NK-92 (cell line): ENCODE measurements around the gene KLF6.

Experiments used
- DNase-seq: peaks from one replicate; lab custom pipeline; 2025; ENCODE audit not compliant: unreplicated experiment; lab: John Stamatoyannopoulos, UW

Gene KLF6

DNA sequence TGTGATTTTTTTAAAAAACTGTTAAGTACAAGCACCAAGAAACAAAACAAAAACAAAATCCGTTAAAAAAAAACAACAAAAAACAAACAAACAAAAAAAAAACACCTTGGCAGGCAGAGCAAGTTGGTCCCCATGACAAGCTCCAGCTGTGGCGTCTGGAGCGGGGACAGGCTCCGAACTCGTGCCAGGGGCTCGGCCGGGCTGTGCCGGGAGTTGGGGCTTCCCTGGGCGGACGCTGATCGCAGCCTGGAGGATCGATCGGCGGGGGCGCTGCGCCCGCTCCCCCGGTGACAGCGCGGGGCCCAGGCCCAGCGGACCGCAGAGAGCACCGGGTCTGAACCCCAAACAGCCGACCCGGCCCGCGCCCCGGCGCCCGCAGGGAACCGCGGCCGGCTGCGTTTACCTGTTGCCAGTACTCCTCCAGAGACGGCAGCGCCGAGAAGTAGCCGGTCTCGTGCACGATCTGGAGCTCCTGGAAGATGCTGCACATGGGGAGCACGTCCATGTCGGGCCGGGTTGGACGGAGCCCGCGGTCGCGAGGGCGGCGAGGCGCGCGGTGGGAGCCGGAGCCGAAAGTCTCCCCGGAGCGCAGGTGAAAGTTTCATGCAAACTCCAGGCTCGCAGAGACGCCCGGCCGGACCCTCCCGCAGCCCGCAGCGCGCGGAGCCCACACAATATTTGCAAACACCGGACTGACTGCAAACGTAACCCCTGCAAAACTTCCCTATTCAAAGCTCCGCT, at the start of gene KLF6:
KLF6 (minus strand) TSS at position 700 of the 741 bp plus-strand sequence; CDS start at position 505, 195 bp downstream.
- no peak for DNase-seq

DNA sequence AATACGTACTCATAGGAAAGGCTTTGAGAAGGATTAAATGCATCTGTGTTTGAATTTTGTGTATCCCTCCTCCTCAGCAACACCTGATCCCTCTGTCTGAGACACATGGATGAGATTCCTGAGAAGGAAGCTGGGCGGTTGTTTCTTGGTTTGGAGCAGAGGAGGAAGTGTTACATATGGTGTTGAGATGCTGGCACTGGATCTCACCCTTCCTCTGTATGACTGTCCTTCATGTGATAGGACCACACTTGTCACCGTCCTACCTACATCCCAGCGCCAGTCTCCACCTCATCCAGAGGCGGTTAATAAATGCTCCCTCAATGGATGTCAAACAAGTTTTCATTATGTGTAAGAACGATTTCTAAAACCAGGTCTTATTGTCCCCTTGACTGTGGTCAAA, 49.4 kb upstream of the KLF6 start:
- no peak for DNase-seq

DNA sequence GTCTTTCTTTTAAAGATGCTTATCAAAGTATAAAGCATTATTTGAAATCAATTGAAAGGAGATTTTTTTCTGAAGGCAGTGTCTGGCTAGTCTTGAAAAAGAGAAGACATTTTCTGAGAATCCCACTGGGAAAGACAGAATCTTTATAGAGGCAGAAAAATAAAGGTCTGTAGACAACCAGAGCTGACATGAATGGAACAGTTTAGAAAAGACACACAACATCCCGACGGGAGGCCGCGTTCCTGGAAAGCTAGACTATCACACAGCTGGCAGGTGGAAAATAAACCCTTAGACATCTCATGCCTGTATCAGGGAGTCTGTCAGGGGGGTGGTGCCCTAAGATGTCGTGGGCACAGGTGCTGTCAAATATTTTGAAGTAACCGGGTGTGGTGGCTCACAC, 48.0 kb upstream of the KLF6 start:
- no peak for DNase-seq

DNA sequence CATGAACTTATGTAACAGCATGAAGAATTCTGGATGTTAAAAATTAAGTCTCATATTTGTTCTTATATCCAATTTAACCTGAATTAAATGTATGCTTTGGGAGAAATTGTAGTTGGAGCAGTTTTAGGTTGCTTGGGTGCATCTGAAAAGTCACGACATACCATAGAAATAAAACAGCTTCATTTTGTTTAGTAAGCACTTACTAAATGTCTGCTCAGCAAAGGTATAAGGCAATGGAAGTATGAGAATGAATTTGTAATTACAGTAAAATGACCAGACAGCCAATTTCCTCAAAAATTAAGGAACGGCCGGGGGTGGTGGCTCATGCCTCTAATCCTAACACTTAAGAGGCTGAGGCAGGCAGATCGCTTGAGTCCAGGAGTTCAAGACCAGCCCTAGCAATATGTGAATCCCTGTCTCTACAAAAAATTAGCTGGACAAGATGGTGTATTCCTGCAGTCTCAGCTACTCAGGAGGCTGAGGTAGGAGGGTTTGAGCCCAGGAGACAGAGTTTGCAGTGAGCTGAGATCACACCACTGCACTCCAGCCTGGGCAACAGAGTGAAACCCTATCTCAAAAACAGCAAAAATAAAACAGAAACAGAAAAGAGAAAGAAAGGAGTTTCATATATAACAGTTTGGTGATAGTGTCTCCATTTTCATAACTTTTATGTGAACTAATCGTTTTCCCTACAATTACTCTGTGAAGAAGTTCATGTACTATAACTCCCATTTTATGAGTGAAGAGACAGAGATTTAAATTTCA, 47.2 kb upstream of the KLF6 start:
- DNase-seq: no peak

- no peak for DNase-seq
Observed at GRCh38 chr10:3831608-3832007, 46.6 kb upstream of the KLF6 start.

DNA sequence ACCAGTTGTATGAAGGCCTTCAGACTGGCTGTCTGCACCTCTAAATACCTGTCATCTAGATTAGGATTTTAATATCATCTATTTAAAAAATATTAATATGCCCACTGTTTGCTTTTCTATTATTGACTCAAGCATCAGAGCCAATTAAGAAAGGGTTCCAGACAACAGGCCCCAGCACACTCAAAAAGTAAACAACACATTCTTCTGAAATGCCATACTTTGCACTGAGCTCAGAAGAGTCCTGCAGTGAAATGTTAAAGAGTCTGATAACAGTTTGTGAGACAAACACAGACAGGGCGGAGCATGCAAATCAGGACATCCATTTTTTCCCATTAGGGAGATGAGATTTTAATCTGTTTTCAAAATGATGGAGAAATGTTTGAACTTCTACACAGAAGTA, 45.9 kb upstream of the KLF6 start:
- DNase-seq: no peak

GRCh38 chr10:3829156-3830050, 44.4 kb upstream of the KLF6 start:
- no peak for DNase-seq

DNA sequence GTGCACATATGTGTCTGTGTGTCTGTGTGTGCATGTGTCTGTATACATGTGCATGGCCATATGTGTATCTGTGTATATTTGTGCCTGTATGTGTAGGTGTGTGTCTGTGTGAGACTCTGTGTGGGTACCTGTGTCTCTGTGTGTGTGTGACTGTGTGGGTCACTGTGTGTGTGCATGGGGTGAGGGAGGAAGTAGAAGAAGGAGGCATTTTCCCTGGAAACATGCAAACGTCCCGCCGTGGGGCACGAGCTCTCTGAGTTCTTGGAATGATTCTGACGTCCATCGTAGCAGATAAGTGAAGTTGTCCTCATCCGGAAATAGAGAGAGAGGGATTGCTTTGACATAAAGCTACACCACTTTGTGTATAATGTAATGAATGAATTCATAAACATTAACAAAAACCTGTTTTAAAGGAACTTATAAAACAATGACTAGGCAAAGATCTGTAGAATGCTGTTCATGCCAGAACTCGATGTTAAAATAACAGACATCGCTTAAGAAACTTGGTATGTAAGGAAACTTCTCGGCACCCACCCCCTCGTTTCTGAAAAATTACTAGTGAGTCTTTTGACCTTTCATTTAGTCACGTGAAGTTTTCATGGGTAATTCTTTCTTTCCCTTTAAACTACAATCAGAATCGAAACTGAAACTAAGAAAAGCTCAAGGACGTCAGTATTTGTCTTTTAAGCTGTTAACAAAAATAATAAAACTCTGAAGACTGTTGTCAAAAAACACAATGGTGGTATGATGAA, 43.6 kb upstream of the KLF6 start:
- DNase-seq: no peak

DNA sequence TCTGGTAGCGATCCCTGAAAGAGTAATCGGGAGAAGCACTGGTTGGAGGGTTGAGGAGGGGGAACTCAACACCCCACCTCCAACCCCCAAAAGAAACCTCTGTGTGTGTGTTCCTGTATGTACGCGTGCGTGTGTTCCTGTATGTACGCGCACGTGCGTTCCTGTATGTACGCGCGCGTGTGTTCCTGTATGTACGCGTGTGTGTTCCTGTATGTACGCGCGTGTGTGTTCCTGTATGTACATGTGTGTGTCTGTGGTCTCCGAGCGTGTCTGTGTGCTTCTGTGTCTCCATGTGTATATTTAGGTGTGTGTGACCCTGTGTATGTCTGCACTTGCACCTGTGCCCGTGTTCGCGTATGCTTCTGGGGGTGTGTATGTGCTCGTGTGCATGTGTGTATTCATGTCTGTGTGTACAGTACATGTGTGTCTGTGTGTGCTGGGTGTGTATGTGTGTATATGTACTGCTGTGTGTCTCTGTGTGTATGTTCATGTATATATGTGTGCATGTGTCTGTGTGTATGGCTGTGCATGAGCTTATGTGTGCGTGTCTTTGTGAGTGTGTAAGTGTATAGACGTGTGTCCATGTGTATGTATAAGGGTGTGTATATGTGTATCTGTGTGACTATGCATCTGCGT, 42.9 kb upstream of the KLF6 start:
- no peak for DNase-seq

GRCh38 chr10:3827266-3827665, 42.3 kb upstream of the KLF6 start:
- DNase-seq: no peak

GRCh38 chr10:3825862-3826351, 40.9 kb upstream of the KLF6 start:
- no peak for DNase-seq

- DNase-seq: no peak
Observed at GRCh38 chr10:3825244-3825643, 40.2 kb upstream of the KLF6 start.

DNA sequence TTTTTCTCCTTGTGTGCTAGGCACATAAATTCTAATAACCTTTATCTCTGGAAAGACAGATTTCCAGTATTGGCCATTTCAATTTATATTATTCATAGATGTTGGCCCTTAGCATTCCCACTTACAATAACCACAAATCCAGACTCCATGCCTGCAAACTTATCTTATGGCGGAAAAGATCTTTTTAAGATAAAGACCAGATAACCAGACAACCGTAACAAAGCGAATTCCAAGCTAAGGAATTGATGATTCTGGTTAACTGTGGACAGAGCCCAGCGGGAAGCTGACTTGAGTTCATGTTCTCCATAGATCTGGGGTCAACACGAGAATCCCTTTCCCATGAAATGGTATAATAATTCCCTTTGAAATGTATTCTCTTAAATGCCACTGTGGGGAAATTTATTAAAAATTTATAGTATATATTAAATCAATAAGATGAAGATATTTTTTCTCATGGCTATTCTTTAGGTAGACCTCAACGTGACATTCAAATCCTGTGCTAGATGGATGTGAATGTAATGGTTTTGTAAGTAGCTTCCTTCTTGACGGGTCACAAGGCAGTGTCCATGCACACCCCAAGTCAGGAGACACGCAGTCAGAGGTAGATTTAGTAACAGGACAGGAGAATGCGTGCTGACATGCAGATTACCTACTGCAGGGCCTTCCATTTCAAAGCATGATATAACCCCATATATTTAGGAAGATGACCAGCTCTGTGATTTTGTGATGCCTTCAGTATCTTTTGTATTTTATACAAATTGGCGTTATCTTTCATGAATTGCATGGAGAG, 37.7 kb upstream of the KLF6 start:
- no peak for DNase-seq

GRCh38 chr10:3820255-3820654, 35.2 kb upstream of the KLF6 start:
- no peak for DNase-seq

DNA sequence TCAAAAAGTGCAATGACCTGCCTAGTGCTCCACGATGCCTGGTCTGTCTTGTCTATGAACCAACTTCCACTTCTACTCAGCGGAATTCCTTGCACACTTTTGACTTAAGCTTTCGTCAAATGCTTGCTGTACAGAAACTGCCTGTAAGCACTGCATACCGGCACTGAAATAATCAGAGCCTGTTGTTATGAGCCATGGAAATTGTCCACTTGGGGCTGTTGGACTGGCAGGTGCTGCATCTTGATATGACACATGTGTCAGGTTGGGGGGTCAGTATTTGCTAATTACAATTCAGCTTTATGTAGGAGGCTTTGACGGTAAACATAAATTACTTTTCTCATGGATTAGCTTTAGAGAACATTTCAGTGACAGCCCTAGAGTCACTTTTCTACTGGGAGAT, 32.0 kb upstream of the KLF6 start:
- no peak for DNase-seq

- DNase-seq: no peak
Observed at GRCh38 chr10:3814838-3815220, 29.8 kb upstream of the KLF6 start.

DNA sequence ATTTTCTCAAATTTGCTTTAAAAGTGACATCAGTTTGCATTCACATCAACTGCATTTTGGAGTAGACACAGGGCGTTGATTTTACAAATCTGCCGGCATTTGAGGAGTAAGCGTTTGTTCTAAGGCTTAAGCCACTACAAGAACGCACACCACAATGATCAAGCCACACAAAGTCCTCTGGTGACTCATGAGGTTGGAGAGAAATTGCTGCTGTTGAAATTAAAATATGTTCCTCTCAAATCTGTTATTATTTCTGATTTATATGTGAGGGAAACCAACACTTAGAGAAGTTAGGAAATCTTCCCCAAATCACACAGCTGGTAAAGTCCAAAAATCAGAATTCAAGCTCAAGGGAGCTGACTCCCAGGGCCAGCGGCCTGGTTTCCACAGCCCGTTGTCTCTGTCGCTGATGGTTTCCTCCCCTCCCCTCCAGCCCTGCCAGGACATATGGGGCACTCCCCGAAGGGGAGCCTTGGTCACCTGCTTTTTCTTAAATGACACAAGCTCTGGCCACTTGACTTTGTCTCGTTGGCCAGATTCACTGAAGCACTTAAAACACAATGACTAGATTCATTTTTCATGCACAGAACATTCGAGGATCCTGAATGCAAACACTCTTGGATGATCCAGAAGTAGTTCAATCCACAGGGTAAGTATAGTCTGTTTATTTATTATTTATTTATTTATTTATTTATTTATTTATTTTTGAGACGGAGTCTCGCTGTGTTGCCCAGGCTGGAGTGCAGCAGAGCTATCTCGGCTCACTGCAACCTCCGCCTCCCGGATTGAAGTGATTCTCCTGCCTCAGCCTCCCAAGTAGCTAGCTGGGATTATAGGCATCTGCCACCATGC, 29.2 kb upstream of the KLF6 start:
- DNase-seq: no peak

DNA sequence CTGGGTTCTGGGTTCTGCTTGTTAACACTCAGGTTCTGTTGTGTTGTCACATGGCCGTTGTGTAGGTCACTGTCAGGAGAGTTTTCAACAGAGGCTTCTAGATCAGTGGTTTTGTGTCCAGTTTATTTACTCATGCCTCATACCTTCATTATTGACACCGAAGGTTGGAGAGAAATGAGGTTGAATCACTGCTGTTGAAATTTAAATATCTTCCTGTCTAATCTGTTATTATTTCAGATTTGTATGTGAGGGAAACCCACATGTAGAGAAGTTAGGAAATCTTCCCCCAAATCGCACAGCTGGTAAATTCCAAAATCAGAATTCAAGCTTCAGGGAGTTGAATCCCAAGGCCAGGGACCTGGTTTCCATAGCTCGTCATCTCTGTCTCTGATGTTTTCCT, 28.3 kb upstream of the KLF6 start:
- DNase-seq: no peak

- no peak for DNase-seq
Observed at GRCh38 chr10:3812141-3812540, 27.1 kb upstream of the KLF6 start.
